ENCODE results near the gene CCDC88B. TPM values are rescaled to one million over a fixed set of nuclear protein-coding genes. Genes with fewer than 3 reads are reported as not detected.
A peak's percentile ranks its signal among the peaks of the same experiment; 100 is the strongest.

The CCDC88B gene
- total RNA-seq, 2 donors from 2014 or later, result 111 to 153 TPM

- Mint-ChIP-seq H3K27me3 (no peaks in the 10 kb centered on the region), H3K27ac (peak within 1 kb of the TSS; percentile 85), H3K4me3 (peak within 1 kb of the TSS; percentile 99), H3K36me3 (ENCODE audit: low read depth) (peaks cover 3% of the 10 kb centered on the region), H3K4me1 (peaks cover 20% of the 10 kb centered on the region)
- ATAC-seq (peak; percentile 76), DNase-seq (peak in 2 of 3 donors; percentile 41 to 54)
- no peaks in the 10 kb centered on the region for H3K9me3 ChIP-seq (ENCODE audit: control insufficient read depth, low read length, poor library complexity, severe bottlenecking)
Measured at GRCh38 chr11:64358907-64359711, 19.1 kb downstream of the CCDC88B start, which contains the start of gene RPS6KA4. Gene RPS6KA4, plus strand, starts transcription at chr11:64359162. Its CDS starts 74 bp downstream, at chr11:64359236.

GRCh38 chr11:64359712-64360445, 19.9 kb downstream of the CCDC88B start:
- H3K4me3 Mint-ChIP-seq, result peak overlapping the region; percentile 99
- peaks cover 20% of the 10 kb centered on the region for H3K4me1 Mint-ChIP-seq
- H3K27ac Mint-ChIP-seq, result peak overlapping the region; percentile 85
- H3K27me3 Mint-ChIP-seq, result no peaks in the 10 kb centered on the region
- H3K36me3 Mint-ChIP-seq (ENCODE audit: low read depth), result peaks cover 3% of the 10 kb centered on the region
- DNase-seq, result no peak
- ATAC-seq, result peak; percentile 58
- H3K9me3 ChIP-seq (ENCODE audit: control insufficient read depth, low read length, poor library complexity, severe bottlenecking), result no peaks in the 10 kb centered on the region

- H3K9me3 ChIP-seq (ENCODE audit: control insufficient read depth, low read length, poor library complexity, severe bottlenecking), result no peaks in the 10 kb centered on the region
- H3K4me3 Mint-ChIP-seq, result peak overlapping the region; percentile 99
- H3K27me3 Mint-ChIP-seq, result no peaks in the 10 kb centered on the region
- peaks cover 3% of the 10 kb centered on the region for H3K36me3 Mint-ChIP-seq (ENCODE audit: low read depth)
- H3K27ac Mint-ChIP-seq, result peak overlapping the region; percentile 85
- peaks cover 20% of the 10 kb centered on the region for H3K4me1 Mint-ChIP-seq
- ATAC-seq (peak; percentile 12), DNase-seq (no peak)
Measured at GRCh38 chr11:64360448-64360921, 20.5 kb downstream of the CCDC88B start.

GRCh38 chr11:64361659-64362058, 21.7 kb downstream of the CCDC88B start:
- H3K27me3 Mint-ChIP-seq, result no peaks in the 10 kb centered on the region
- H3K36me3 Mint-ChIP-seq (ENCODE audit: low read depth), result peaks cover under 1% of the 10 kb centered on the region
- DNase-seq (no peak), ATAC-seq (no peak)
- H3K27ac Mint-ChIP-seq, result peak overlapping the region; percentile 66
- H3K9me3 ChIP-seq (ENCODE audit: control insufficient read depth, low read length, poor library complexity, severe bottlenecking), result no peaks in the 10 kb centered on the region
- H3K4me3 Mint-ChIP-seq, result no peak overlapping the region
- H3K4me1 Mint-ChIP-seq, result peaks cover 19% of the 10 kb centered on the region

GRCh38 chr11:64362339-64362738, 22.3 kb downstream of the CCDC88B start:
- peaks cover 18% of the 10 kb centered on the region for H3K4me1 Mint-ChIP-seq
- H3K4me3 Mint-ChIP-seq, result no peak overlapping the region
- ATAC-seq, result no peak
- no peak overlapping the region for H3K27ac Mint-ChIP-seq
- no peaks in the 10 kb centered on the region for H3K27me3 Mint-ChIP-seq
- H3K9me3 ChIP-seq (ENCODE audit: control insufficient read depth, low read length, poor library complexity, severe bottlenecking), result no peaks in the 10 kb centered on the region
- no peaks in the 10 kb centered on the region for H3K36me3 Mint-ChIP-seq (ENCODE audit: low read depth)
- no peak for DNase-seq

- DNase-seq (no peak), ATAC-seq (no peak)
- H3K9me3 ChIP-seq (ENCODE audit: control insufficient read depth, low read length, poor library complexity, severe bottlenecking), result no peaks in the 10 kb centered on the region
- H3K27ac Mint-ChIP-seq, result no peak overlapping the region
- no peaks in the 10 kb centered on the region for H3K27me3 Mint-ChIP-seq
- no peaks in the 10 kb centered on the region for H3K36me3 Mint-ChIP-seq (ENCODE audit: low read depth)
- no peak overlapping the region for H3K4me3 Mint-ChIP-seq
- H3K4me1 Mint-ChIP-seq, result peaks cover 12% of the 10 kb centered on the region
Measured at GRCh38 chr11:64364435-64364834, 24.4 kb downstream of the CCDC88B start.

- peaks cover 8% of the 10 kb centered on the region for H3K4me1 Mint-ChIP-seq
- no peak overlapping the region for H3K4me3 Mint-ChIP-seq
- no peak overlapping the region for H3K27ac Mint-ChIP-seq
- no peaks in the 10 kb centered on the region for H3K27me3 Mint-ChIP-seq
- peaks cover 2% of the 10 kb centered on the region for H3K36me3 Mint-ChIP-seq (ENCODE audit: low read depth)
- DNase-seq, result no peak
- ATAC-seq, result no peak
- no peaks in the 10 kb centered on the region for H3K9me3 ChIP-seq (ENCODE audit: control insufficient read depth, low read length, poor library complexity, severe bottlenecking)
Measured at GRCh38 chr11:64364911-64365310, 24.9 kb downstream of the CCDC88B start.

- peaks cover 4% of the 10 kb centered on the region for H3K36me3 Mint-ChIP-seq (ENCODE audit: low read depth)
- DNase-seq (no peak), ATAC-seq (no peak)
- H3K4me1 Mint-ChIP-seq, result peaks cover 2% of the 10 kb centered on the region
- H3K9me3 ChIP-seq (ENCODE audit: control insufficient read depth, low read length, poor library complexity, severe bottlenecking), result no peaks in the 10 kb centered on the region
- no peaks in the 10 kb centered on the region for H3K27me3 Mint-ChIP-seq
- no peak overlapping the region for H3K4me3 Mint-ChIP-seq
- no peak overlapping the region for H3K27ac Mint-ChIP-seq
Measured at GRCh38 chr11:64366751-64367150, 26.7 kb downstream of the CCDC88B start.

- Mint-ChIP-seq H3K36me3 (ENCODE audit: low read depth) (peaks cover 4% of the 10 kb centered on the region), H3K27ac (no peak overlapping the region), H3K27me3 (no peaks in the 10 kb centered on the region), H3K4me3 (no peak overlapping the region), H3K4me1 (peaks cover 2% of the 10 kb centered on the region)
- ATAC-seq (no peak), DNase-seq (no peak)
- no peaks in the 10 kb centered on the region for H3K9me3 ChIP-seq (ENCODE audit: control insufficient read depth, low read length, poor library complexity, severe bottlenecking)
Measured at GRCh38 chr11:64367931-64368672, 28.1 kb downstream of the CCDC88B start.

GRCh38 chr11:64368673-64369074, 28.7 kb downstream of the CCDC88B start:
- Mint-ChIP-seq H3K27me3 (no peaks in the 10 kb centered on the region), H3K36me3 (ENCODE audit: low read depth) (peaks cover 4% of the 10 kb centered on the region), H3K4me3 (no peak overlapping the region), H3K4me1 (peaks cover 2% of the 10 kb centered on the region), H3K27ac (no peak overlapping the region)
- no peak for DNase-seq
- H3K9me3 ChIP-seq (ENCODE audit: control insufficient read depth, low read length, poor library complexity, severe bottlenecking), result no peaks in the 10 kb centered on the region
- no peak for ATAC-seq

- no peaks in the 10 kb centered on the region for H3K9me3 ChIP-seq (ENCODE audit: control insufficient read depth, low read length, poor library complexity, severe bottlenecking)
- Mint-ChIP-seq H3K36me3 (ENCODE audit: low read depth) (peaks cover 4% of the 10 kb centered on the region), H3K27me3 (no peaks in the 10 kb centered on the region), H3K4me1 (peaks cover 2% of the 10 kb centered on the region), H3K4me3 (no peak overlapping the region), H3K27ac (no peak overlapping the region)
- ATAC-seq, result no peak
- no peak for DNase-seq
Measured at GRCh38 chr11:64369440-64370421, 29.7 kb downstream of the CCDC88B start.

GRCh38 chr11:64371201-64371600, 31.2 kb downstream of the CCDC88B start:
- ATAC-seq (no peak), DNase-seq (no peak)
- Mint-ChIP-seq H3K27ac (no peak overlapping the region), H3K4me1 (peaks cover 2% of the 10 kb centered on the region), H3K4me3 (no peak overlapping the region), H3K27me3 (no peaks in the 10 kb centered on the region), H3K36me3 (ENCODE audit: low read depth) (peaks cover 4% of the 10 kb centered on the region)
- no peaks in the 10 kb centered on the region for H3K9me3 ChIP-seq (ENCODE audit: control insufficient read depth, low read length, poor library complexity, severe bottlenecking)
